A673 (cell line): Measurements from ENCODE around the gene LRP4. TPM values are rescaled to one million over a fixed set of nuclear protein-coding genes. Genes with fewer than 3 reads are reported as not detected.

Source experiments
- BruUV-seq: library from RNA; stranded (reverse); fragments of 400-500 nt; replicated peaks from 2 replicates; lab custom pipeline; 2021; lab: Mats Ljungman, UMichigan
- CTCF ChIA-PET: fragments of 300-600 bp; sonication (Branson Sonifier 250); formaldehyde crosslinking; loops from one replicate; lab custom pipeline; 2022; ENCODE audit warnings: antibody characterized with exemption; lab: Charles Lee
- POLR2A ChIA-PET: fragments of 300-600 bp; sonication (Branson Sonifier 250); formaldehyde crosslinking; loops from one replicate; lab custom pipeline; 2022; ENCODE audit warnings: antibody characterized with exemption; ENCODE audit not compliant: low non-redundant PET; lab: Charles Lee
- DNase-seq: peaks from one replicate; pipeline ENCODE4 v3.0.0-alpha.2; 2015; ENCODE audit warnings: low spot score
- H3K27ac ChIP-seq: fragments of 200-600 bp; sonication (generic); 2 replicates; pipeline ENCODE4 v1.5.1; 2016; ENCODE audit warnings: mixed run types, low read depth, mild to moderate bottlenecking, mixed read lengths, antibody characterized with exemption, low read length; ENCODE audit not compliant: poor library complexity, severe bottlenecking
- H3K27me3 ChIP-seq: fragments of 200-600 bp; sonication (generic); replicated peaks from 2 replicates; pipeline ENCODE4 v1.6.1; 2017; ENCODE audit warnings: mixed run types, low read depth, mild to moderate bottlenecking, mixed read lengths, antibody characterized with exemption, low read length; ENCODE audit not compliant: insufficient read depth, poor library complexity
- H3K36me3 ChIP-seq: fragments of 200-600 bp; sonication (generic); 2 replicates; pipeline ENCODE4 v1.6.1; 2016; ENCODE audit warnings: mixed run types, mild to moderate bottlenecking, mixed read lengths, antibody characterized with exemption, low read length; ENCODE audit not compliant: insufficient read depth, poor library complexity, severe bottlenecking
- H3K4me1 ChIP-seq: fragments of 200-600 bp; sonication (generic); 2 replicates; pipeline ENCODE4 v1.6.1; 2017; ENCODE audit warnings: mixed run types, mild to moderate bottlenecking, mixed read lengths, antibody characterized with exemption, low read length; ENCODE audit not compliant: insufficient read depth, poor library complexity, severe bottlenecking
- H3K4me3 ChIP-seq: fragments of 200-600 bp; sonication (generic); 2 replicates; pipeline ENCODE4 v1.5.1; 2016; ENCODE audit warnings: low read depth, mixed run types, mild to moderate bottlenecking, mixed read lengths, low read length; ENCODE audit not compliant: poor library complexity, severe bottlenecking
- H3K9me3 ChIP-seq: fragments of 200-600 bp; sonication (generic); 2 replicates; pipeline ENCODE4 v1.6.1; 2016; ENCODE audit warnings: mixed run types, low read depth, mild to moderate bottlenecking, mixed read lengths, antibody characterized with exemption, low read length; ENCODE audit not compliant: poor library complexity, severe bottlenecking
- CTCF ChIP-seq: fragments of 300-800, 200-600 bp; sonication (generic); conservative IDR thresholded peaks from 2 replicates; pipeline ENCODE4 v1.5.1; 2017; ENCODE audit warnings: low read depth, mild to moderate bottlenecking, antibody characterized with exemption, low read length, moderate library complexity, mixed read lengths
- EZH2 ChIP-seq: fragments of 200-600 bp; sonication (generic); IDR thresholded peaks from 2 replicates; pipeline ENCODE4 v1.6.1; 2017; ENCODE audit warnings: borderline replicate concordance, low read depth, mild to moderate bottlenecking, mixed read lengths, antibody characterized with exemption, low read length; ENCODE audit not compliant: poor library complexity, severe bottlenecking
- intact Hi-C: fragments of 100-400 bp; cut with micrococcal nuclease; formaldehyde crosslinking; loops from one replicate; pipeline ENCODE4 v1.10.0; 2022; ENCODE audit not compliant: unreplicated experiment
- total RNA-seq: library from RNA; stranded (reverse); gene quantifications from 2 replicates; pipeline ENCODE4 v1.2.3, GENCODE V29; 2021

LRP4 gene
- total RNA-seq, 1 experiment from 2014 or later = 31.8 TPM

DNA sequence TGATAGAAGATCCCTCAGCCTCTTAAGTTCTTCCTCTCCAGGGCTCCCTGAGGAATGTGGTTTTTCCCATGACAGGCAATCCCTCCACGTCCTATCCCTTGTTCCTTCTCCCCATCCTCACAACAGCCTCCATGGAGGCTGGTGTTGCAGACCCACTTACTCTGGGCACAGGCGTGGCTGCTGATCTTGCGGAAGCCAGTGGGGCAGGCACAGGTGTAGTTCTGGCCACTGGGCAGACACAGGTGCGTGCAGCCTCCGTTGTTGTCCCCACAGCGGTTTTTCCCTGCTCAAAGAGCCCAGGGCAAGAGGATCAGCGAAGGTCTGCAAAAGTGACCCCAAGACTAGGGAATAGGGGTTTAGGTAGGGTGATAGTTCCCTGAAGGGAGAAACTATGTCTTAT lies 29.1 kb downstream of the LRP4 start:
- CTCF ChIA-PET = no interaction called here
- TF ChIP-seq EZH2 (no peak), CTCF (no peak)
- Histone ChIP-seq H3K36me3 (peaks cover 32% of the 10 kb centered on the region), H3K9me3 (no peaks in the 10 kb centered on the region), H3K27me3 (no peaks in the 10 kb centered on the region), H3K4me3 (no peak overlapping the region), H3K27ac (no peak overlapping the region), H3K4me1 (no peaks in the 10 kb centered on the region)
- DNase-seq = no peak
- POLR2A ChIA-PET = no interaction called here
- intact Hi-C loops = loop anchor here (1.0 kb wide), 4 partner anchors 264 to 466 kb away; no protein-coding TSS in a partner anchor
- no TSS peak for BruUV-seq

- H3K36me3 ChIP-seq = peaks cover 37% of the 10 kb centered on the region
- H3K4me3 ChIP-seq = no peak overlapping the region
- no peaks in the 10 kb centered on the region for H3K4me1 ChIP-seq
- DNase-seq = no peak
- ChIA-PET CTCF (interaction anchor here (0.7 kb wide), 1 partner anchor 466 kb away, joined by 3 read pairs; no protein-coding TSS in a partner anchor), POLR2A (no interaction called here)
- H3K27me3 ChIP-seq = no peaks in the 10 kb centered on the region
- TF ChIP-seq EZH2 (no peak), CTCF (no peak)
- intact Hi-C loops = loop anchor here (1.0 kb wide), 4 partner anchors 265 to 467 kb away; no protein-coding TSS in a partner anchor
- H3K27ac ChIP-seq = no peak overlapping the region
- no TSS peak for BruUV-seq
- no peaks in the 10 kb centered on the region for H3K9me3 ChIP-seq
Observed at GRCh38 chr11:46888636-46889035, 29.7 kb downstream of the LRP4 start.

GRCh38 chr11:46886211-46886610 lies 32.1 kb downstream of the LRP4 start:
- no TSS peak for BruUV-seq
- CTCF ChIA-PET = no interaction called here

More at GRCh38 chr11:46886211-46886610, 32.1 kb downstream of the LRP4 start:
- Histone ChIP-seq H3K9me3 (no peaks in the 10 kb centered on the region), H3K36me3 (peaks cover 28% of the 10 kb centered on the region), H3K27me3 (no peaks in the 10 kb centered on the region), H3K4me1 (no peaks in the 10 kb centered on the region), H3K4me3 (no peak overlapping the region), H3K27ac (no peak overlapping the region)
- intact Hi-C loops = no loop called here
- POLR2A ChIA-PET = no interaction called here
- DNase-seq = no peak
- TF ChIP-seq CTCF = no peak
- TF ChIP-seq EZH2 = no peak
